ENCODE data around the gene PFKP.

- TF ChIP-seq CTCF (IDR thresholded peaks at IDR 0.05) = no peak
- TF ChIP-seq POLR2A (IDR thresholded peaks at IDR 0.05) = no peak
Observed at GRCh38 chr10:3136336-3136735, 69.0 kb downstream of the PFKP start.
